ENCODE data around the gene ZNF586. TPM values are rescaled to one million over a fixed set of nuclear protein-coding genes. Genes with fewer than 3 reads are reported as not detected.

ZNF586 gene
- total RNA-seq, 3 donors from 2014 or later (not counting 1 experiment from before 2014, with no cell fraction given): 24.0 to 33.3 (median 28.2) TPM

DNA sequence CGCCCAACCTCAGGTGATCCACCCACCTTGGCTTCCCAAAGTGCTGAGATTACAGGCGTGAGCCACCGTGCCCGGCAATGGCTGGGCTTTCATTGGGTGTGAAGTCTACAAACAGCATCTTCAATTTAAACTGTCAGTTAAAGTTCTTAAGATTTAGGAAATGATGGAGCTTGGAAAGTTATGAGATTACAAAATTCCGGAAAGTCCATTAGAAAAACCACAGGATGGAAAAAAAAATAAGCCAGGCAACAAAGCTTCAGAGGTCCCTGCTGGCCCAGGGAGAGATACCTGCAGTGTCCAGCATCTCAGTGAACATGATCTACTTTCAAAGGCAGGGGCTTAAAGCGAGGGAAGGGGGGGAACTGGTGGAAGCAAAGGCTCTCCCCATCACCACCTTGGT, 56.0 kb downstream of the ZNF586 start:
- intact Hi-C loops (cut with micrococcal nuclease): no loop called here

DNA sequence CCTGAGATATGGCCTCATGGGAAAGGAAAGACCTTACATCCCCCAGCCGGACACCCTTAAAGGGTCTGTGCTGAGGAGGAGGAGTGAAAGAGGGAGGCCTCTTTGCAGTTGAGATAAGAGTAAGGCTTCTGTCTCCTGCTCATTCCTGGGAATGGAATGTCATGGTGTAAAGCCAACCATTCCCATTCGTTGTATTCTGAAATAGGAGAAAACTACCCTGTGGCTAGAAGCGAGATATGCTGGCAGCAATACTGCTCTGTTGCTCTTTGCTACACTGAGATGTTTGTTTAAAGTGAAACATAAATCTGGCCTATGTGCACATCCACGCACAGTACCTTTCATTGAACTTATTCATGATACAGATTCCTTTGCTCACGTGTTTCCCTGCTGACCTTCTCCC, 59.8 kb downstream of the ZNF586 start:
- H3K4me3 Mint-ChIP-seq: no peak overlapping the region

More for the DNA sequence above, 56.0 kb downstream of the ZNF586 start:
- Histone ChIP-seq H3K27ac (ENCODE audit: low read length) (no peak overlapping the region), H3K4me3 (ENCODE audit: low read length) (no peak overlapping the region), H3K4me1 (ENCODE audit: control insufficient read depth, insufficient read depth, low read length) (peaks cover 4% of the 10 kb centered on the region), H3K27me3 (ENCODE audit: control insufficient read depth, insufficient read depth, low read length) (no peaks in the 10 kb centered on the region), H3K36me3 (ENCODE audit: control insufficient read depth, insufficient read depth, low read length) (no peaks in the 10 kb centered on the region), H3K9me3 (ENCODE audit: control insufficient read depth, insufficient read depth, low read length) (no peaks in the 10 kb centered on the region)
- H3K27me3 Mint-ChIP-seq (ENCODE audit: low read depth in 2 of 2): no peaks in the 10 kb centered on the region
- TF ChIP-seq, protein P1, sequence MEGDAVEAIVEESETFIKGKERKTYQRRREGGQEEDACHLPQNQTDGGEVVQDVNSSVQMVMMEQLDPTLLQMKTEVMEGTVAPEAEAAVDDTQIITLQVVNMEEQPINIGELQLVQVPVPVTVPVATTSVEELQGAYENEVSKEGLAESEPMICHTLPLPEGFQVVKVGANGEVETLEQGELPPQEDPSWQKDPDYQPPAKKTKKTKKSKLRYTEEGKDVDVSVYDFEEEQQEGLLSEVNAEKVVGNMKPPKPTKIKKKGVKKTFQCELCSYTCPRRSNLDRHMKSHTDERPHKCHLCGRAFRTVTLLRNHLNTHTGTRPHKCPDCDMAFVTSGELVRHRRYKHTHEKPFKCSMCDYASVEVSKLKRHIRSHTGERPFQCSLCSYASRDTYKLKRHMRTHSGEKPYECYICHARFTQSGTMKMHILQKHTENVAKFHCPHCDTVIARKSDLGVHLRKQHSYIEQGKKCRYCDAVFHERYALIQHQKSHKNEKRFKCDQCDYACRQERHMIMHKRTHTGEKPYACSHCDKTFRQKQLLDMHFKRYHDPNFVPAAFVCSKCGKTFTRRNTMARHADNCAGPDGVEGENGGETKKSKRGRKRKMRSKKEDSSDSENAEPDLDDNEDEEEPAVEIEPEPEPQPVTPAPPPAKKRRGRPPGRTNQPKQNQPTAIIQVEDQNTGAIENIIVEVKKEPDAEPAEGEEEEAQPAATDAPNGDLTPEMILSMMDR (IDR thresholded peaks at IDR 0.05): no peak
- no peaks in the 10 kb centered on the region for H3K9me3 Mint-ChIP-seq
- DNase-seq (no peak), ATAC-seq (no peak)
- H3K4me3 Mint-ChIP-seq: no peak overlapping the region
- WGBS (ENCODE audit: insufficient coverage): 96% methylated on average over 5 of the region's 6 CpGs
- no peak overlapping the region for H3K27ac Mint-ChIP-seq
- H3K36me3 Mint-ChIP-seq: no peaks in the 10 kb centered on the region
- H3K4me1 Mint-ChIP-seq: peaks cover 40 to 46% of the 10 kb centered on the region in 2 donors

DNA sequence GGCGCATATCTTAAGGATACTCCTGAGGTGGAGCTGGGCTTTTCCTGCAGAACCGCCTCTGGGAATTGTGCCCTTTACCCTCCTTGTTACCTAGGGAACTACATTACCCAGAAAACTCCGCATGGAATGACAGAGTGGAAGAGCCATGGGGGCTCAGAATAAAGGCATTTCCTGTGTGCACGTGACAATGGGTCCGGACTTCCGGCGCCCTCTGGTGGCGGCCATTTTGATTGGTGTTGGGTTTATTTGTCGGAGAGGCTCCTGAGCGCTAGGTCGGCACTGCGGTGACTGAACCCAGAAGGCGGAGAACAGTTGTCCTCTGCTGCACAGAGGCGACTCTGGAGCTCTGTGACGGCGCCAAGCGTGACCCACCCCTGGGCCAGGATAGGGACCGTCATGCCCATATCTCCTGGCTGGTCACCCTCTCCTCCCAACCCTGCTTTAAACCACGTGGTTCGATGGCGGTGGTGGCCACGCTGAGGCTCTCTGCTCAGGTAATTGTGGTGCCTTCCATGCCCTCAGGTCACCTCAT, 60.7 kb downstream of the ZNF586 start, which contains the start of gene ZNF587B:
Gene ZNF587B, plus strand, starts transcription at position 229 of the 532 bp plus-strand sequence. Its CDS starts 230 bp downstream, at position 459.
- intact Hi-C loops (cut with micrococcal nuclease): no loop called here
- WGBS (ENCODE audit: insufficient coverage): 82% methylated on average over 22 of the region's 22 CpGs
- Histone ChIP-seq H3K9me3 (ENCODE audit: control insufficient read depth, insufficient read depth, low read length) (no peaks in the 10 kb centered on the region), H3K4me1 (ENCODE audit: control insufficient read depth, insufficient read depth, low read length) (no peaks in the 10 kb centered on the region), H3K27me3 (ENCODE audit: control insufficient read depth, insufficient read depth, low read length) (no peaks in the 10 kb centered on the region), H3K27ac (ENCODE audit: low read length) (no peak within 1 kb of the TSS), H3K36me3 (ENCODE audit: control insufficient read depth, insufficient read depth, low read length) (no peaks in the 10 kb centered on the region), H3K4me3 (ENCODE audit: low read length) (no peak within 1 kb of the TSS)
- Mint-ChIP-seq H3K4me1 (peaks cover 22 to 25% of the 10 kb centered on the region in 2 donors), H3K27me3 (ENCODE audit: low read depth in 2 of 2) (no peaks in the 10 kb centered on the region), H3K36me3 (no peaks in the 10 kb centered on the region), H3K27ac (peak within 1 kb of the TSS in 1 of 2 donors; percentile 54), H3K4me3 (no peak within 1 kb of the TSS), H3K9me3 (no peaks in the 10 kb centered on the region)
- DNase-seq: peak; percentile 28 to 49
- peak in 2 of 3 donors; percentile 62 to 64 for ATAC-seq
- TF ChIP-seq, protein P1 (IDR thresholded peaks at IDR 0.05): peak; percentile 33

More for the DNA sequence above, 59.8 kb downstream of the ZNF586 start:
- no peak overlapping the region for H3K4me3 ChIP-seq (ENCODE audit: low read length)
- WGBS (ENCODE audit: insufficient coverage): 98% methylated on average over 5 of the region's 5 CpGs
- H3K27ac Mint-ChIP-seq: peak overlapping the region in 1 of 2 donors; percentile 54
- H3K9me3 Mint-ChIP-seq: no peaks in the 10 kb centered on the region
- no peak for DNase-seq
- no peak for ATAC-seq
- H3K27me3 Mint-ChIP-seq (ENCODE audit: low read depth in 2 of 2): no peaks in the 10 kb centered on the region
- no peaks in the 10 kb centered on the region for H3K36me3 ChIP-seq (ENCODE audit: control insufficient read depth, insufficient read depth, low read length)
- no peaks in the 10 kb centered on the region for H3K9me3 ChIP-seq (ENCODE audit: control insufficient read depth, insufficient read depth, low read length)
- H3K4me1 Mint-ChIP-seq: peaks cover 22 to 28% of the 10 kb centered on the region in 2 donors
- intact Hi-C loops (cut with micrococcal nuclease): no loop called here
- no peaks in the 10 kb centered on the region for H3K27me3 ChIP-seq (ENCODE audit: control insufficient read depth, insufficient read depth, low read length)
- TF ChIP-seq, protein P1 (IDR thresholded peaks at IDR 0.05): no peak
- no peaks in the 10 kb centered on the region for H3K4me1 ChIP-seq (ENCODE audit: control insufficient read depth, insufficient read depth, low read length)
- no peaks in the 10 kb centered on the region for H3K36me3 Mint-ChIP-seq
- H3K27ac ChIP-seq (ENCODE audit: low read length): no peak overlapping the region

Other genes starting within 250 kb of the ZNF586 start
- 10 to 100 TPM in 1 of 3 donors, 1 to 10 TPM in 2; 7.1 to 12.1 (median 8.6) TPM for gene ZNF549, start 242.3 kb upstream of the ZNF586 start, total RNA-seq
- 10 to 100 TPM; 11.2 to 12.5 (median 12.1) TPM for gene ZNF550, start 209.8 kb upstream of the ZNF586 start, total RNA-seq
- 1 to 10 TPM; 1.7 to 5.3 (median 3.3) TPM for gene ZNF416, start 190.8 kb upstream of the ZNF586 start, total RNA-seq
- 1 to 10 TPM; 2.7 to 8.2 (median 6.5) TPM for gene ZIK1, start 185.5 kb upstream of the ZNF586 start, total RNA-seq
- 1 to 10 TPM; 5.1 to 8.0 (median 5.6) TPM for gene ZNF530, start 169.8 kb upstream of the ZNF586 start, total RNA-seq
- gene ZNF134, start 155.4 kb upstream of the ZNF586 start, total RNA-seq: 10 to 100 TPM; 18.5 to 22.0 (median 20.5) TPM
- gene ZNF211, start 136.5 kb upstream of the ZNF586 start, total RNA-seq: 10 to 100 TPM; 33.7 to 47.0 (median 36.9) TPM
- not detected for gene ZSCAN4, start 100.7 kb upstream of the ZNF586 start, total RNA-seq
- 10 to 100 TPM in 1 of 3 donors, 1 to 10 TPM in 2; 5.6 to 12.9 (median 7.9) TPM for gene ZNF551, start 87.7 kb upstream of the ZNF586 start, total RNA-seq
- gene ZNF154, start 60.5 kb upstream of the ZNF586 start, total RNA-seq: 10 to 100 TPM in 1 of 3 donors, 1 to 10 TPM in 2; 4.2 to 21.6 (median 9.5) TPM
- 10 to 100 TPM; 11.1 to 12.9 (median 11.9) TPM for gene ZNF671, start 42.1 kb upstream of the ZNF586 start, total RNA-seq
- gene ZNF776, start 22.9 kb upstream of the ZNF586 start, total RNA-seq: 10 to 100 TPM; 10.5 to 19.2 (median 18.7) TPM
- gene ZNF552, start 45.2 kb downstream of the ZNF586 start, total RNA-seq: 10 to 100 TPM; 13.0 to 14.5 (median 14.3) TPM
- 10 to 100 TPM; 23.4 to 25.7 (median 23.9) TPM for gene ZNF587B, start 60.6 kb downstream of the ZNF586 start, total RNA-seq
- gene ZNF587, start 80.2 kb downstream of the ZNF586 start, total RNA-seq: 10 to 100 TPM; 54.9 to 58.9 (median 55.1) TPM
- 10 to 100 TPM; 25.2 to 51.2 (median 38.3) TPM for gene ZNF814, start 119.4 kb downstream of the ZNF586 start, total RNA-seq
- gene ZNF417, start 146.9 kb downstream of the ZNF586 start, total RNA-seq: 10 to 100 TPM; 32.1 to 46.7 (median 36.4) TPM
- 10 to 100 TPM in 1 of 3 donors, 1 to 10 TPM in 2; 4.3 to 13.3 (median 6.2) TPM for gene ZNF418, start 165.7 kb downstream of the ZNF586 start, total RNA-seq
- gene ZNF256, start 178.0 kb downstream of the ZNF586 start, total RNA-seq: 10 to 100 TPM; 17.7 to 31.2 (median 27.2) TPM
- gene C19orf18, start 204.9 kb downstream of the ZNF586 start, total RNA-seq: under 1 TPM; 0.55 to 0.99 (median 0.70) TPM
- 10 to 100 TPM in 2 of 3 donors, 1 to 10 TPM in 1; 8.9 to 13.5 (median 12.5) TPM for gene ZNF606, start 233.1 kb downstream of the ZNF586 start, total RNA-seq